RKO (cell line): ENCODE measurements around the gene U2AF2.

Experiments
- DNase-seq: peaks from one replicate; pipeline ENCODE4 v3.0.0-alpha.2; 2016; ENCODE audit warnings: low spot score

The U2AF2 gene

DNA sequence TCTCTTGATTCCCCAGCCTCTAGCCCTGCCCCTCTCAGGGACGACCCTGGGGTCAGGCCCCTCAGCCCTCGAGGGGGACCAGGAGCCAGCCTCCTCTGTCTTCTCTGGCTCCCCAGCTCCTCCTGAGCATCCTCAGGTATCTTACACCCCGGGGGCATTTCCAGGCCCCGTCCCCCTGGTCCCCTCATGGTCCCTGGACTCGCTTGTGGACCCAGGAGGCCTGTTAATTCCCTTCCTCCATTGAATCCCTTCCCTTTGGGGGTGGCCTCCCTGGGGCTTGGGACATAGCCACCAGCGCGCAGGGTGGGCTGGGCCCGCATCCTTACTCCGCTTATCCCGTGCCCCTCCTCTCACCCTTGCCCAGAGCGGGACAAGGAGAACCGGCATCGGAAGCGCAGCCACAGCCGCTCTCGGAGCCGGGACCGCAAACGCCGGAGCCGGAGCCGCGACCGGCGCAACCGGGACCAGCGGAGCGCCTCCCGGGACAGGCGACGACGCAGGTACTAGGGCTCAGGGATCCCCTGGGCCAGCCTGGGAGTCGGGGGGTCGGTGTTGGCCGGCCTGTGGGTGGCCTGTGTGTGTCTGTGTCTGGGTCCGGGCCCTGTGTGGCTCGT is 4.1 kb downstream of the U2AF2 start:
- no peak for DNase-seq

DNA sequence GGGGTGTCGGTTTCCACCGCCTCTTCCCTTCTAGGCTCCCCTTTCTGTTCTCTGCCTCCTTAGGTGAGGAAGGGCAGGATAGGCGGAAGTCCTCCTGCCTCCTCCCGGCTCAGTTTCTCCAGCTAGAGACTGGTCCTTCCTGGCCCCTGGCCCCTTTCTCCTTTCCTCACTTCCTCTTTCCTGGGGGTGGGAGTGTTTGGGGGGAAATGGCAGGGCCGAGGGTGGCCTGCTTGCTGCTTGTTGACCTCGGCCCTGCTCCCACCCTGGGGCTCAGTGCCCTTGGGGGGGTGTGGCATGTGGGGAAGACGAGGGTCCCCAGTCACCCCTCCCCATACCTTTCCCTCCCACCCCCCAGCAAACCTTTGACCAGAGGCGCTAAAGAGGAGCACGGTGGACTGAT is 5.0 kb downstream of the U2AF2 start:
- DNase-seq = no peak

DNA sequence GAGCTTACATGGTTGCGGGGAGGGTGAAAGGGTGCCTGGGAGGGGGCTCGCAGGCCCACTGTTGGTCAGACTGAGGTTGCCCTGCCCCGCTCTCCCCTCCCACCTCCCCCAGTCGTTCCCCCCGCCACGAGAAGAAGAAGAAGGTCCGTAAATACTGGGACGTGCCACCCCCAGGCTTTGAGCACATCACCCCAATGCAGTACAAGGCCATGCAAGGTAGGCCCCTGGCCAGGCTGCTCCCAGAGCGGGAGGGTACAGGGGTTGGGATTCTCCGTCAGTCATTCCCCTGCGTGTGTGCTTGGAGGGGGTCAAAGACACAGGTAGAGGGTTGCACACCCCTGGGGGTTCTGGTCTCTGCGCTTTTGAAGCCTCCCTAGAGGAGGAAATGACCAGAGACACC is 5.6 kb downstream of the U2AF2 start:
- no peak for DNase-seq

DNA sequence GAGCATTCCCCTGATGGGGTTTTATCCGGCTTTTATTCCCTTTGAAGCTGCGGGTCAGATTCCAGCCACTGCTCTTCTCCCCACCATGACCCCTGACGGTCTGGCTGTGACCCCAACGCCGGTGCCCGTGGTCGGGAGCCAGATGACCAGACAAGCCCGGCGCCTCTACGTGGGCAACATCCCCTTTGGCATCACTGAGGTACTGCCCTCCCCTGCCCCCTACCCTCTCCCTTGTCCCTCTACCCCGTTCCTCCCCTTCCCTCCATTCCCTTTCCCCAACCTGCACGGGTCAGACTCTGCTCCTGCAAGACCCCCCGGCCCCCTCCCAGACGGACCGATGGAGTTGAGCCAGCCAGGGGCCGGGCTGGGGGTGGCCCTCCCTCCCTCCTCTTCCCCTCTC is 6.2 kb downstream of the U2AF2 start:
- no peak for DNase-seq

DNA sequence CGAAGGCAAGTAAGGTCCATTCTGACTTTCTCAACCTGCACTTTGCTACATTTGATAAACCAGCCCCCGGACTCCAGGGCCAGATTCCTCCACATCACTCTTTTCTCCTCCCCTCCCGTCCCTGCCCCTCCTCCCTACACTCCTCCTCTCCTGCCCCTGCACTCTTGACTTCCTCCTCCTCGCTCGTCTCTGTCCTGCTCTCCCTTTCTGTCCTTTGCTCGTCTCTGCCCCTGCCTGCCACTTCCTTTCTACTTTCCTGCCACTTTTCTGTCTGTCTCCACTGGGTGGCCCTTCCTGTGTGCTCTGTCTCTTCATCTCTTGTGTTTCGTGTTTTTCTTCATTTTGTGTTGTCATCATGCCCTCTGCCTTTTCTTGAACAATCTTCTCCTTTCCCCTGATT is 7.0 kb downstream of the U2AF2 start:
- DNase-seq = no peak

DNA sequence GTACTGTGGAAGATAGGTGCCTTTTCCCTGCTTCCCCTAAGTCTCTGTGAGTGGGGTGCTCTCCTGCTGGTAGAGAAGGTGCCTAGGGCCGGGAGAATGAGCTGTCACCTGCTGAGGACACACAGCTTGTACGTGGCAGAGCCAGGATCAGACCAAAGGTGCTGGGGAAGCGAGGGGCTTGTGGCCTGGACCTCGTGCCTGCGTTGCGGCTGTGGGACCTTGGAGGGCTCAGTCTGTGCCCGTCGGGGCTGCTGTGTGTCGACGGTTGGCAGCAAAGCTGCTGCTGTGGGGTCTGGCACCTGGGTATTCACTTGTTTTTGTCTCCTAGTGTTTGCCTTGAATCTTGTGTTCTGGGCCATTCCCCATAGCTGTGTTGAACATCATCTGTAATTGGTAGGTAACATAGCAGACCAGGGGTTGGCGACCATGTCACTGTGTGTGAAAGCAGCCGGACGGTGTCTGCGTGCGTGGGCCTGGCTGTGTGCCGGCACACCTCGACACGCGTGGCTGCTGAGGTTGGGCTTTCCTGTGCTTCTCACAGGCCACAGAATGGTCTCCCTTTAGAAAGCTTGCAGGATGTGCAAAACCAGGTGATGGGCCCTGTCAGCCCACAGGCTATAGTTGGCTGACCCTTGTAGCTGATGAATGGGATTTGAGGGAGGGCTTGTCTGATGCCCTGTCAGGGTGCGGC is 9.2 kb downstream of the U2AF2 start:
- DNase-seq = no peak

DNA sequence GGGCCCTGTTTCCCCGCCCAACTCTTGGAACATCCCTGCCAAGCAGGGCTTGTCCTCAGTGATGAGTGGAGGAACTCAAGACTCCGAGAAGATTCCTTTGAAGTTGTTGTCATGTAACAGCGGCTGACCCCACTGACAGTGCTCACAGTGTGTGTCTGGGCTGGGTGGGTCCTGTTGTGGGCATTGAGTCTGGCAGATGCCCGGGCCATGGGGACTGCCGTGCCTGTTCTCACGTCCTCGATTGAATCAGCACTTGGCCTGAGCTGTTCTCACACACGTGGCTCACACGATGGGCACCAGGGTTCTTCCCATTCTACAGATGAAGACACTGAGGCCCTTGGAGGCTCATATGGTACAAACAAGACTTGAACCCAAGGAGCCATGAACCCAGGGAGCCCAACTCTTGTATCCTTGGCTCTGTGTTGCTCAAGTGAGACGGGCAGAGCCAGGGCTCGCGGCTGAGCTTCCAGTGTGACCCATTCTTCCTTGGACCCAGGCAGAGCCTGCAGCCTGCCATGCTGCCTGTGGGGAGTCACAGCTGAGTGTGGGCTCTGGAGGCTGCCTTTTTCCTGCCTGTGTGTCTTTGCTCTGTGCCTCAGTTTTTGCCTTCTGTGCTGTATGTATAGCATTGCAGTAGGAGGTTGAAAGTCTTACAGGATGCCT is 11.6 kb downstream of the U2AF2 start:
- DNase-seq = no peak

DNA sequence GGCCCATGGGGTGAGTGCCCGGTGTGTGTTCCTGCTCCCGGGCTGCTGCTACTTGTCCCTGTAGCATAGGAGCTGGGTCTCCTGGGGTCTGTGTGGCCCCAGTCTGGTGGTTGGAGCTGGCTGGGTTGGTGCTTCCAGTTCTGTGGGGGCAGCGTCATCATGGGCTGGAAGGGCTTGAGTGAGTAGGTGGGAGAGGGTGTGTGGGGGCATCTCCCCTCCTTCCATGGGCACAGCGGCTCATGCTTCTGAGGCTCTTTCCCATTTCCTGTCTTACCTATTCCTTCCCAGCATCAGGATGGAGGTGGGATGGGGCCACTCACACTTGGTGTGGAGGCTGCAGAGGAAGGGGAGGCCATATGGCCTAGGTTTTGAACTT is 12.2 kb downstream of the U2AF2 start:
- no peak for DNase-seq

DNA sequence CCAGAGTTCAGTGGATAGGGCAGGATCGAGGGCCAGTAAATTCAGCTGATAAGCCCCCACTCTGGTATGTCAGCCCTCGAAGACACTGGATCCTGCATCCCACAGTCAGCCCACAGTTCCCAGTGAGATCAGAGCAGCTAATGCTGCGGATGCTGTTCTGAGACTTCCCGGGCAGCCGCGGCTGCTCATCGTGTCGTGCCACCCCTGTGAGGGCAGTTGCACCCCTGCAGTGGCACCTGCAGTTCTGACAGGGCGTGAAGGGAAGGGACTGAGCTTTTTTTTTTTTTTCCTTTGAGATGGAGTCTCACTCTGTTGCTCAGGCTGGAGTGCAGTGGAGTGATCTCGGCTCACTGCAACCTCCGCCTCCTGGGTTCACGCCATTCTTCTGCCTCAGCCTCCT is 12.7 kb downstream of the U2AF2 start:
- DNase-seq = no peak

DNA sequence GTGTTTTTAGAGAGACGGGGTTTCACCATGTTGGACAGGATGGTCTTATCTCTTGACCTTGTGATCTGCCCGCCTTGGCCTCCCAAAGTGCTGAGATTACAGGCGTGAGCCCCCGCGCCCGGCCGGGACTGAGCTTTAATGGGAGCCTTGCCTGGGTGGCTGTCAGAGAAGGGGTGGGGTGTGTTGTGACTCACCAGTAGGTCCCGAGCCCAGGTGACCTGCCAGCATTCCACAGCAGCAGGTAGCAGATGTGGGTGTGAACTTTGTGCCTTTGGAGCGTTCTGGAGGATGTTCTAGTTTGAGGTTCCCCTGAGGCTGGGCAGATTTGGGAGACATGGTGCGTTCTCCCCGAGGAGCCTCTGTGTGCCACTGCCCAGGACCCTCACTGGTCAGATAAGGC is 13.1 kb downstream of the U2AF2 start:
- no peak for DNase-seq

DNA sequence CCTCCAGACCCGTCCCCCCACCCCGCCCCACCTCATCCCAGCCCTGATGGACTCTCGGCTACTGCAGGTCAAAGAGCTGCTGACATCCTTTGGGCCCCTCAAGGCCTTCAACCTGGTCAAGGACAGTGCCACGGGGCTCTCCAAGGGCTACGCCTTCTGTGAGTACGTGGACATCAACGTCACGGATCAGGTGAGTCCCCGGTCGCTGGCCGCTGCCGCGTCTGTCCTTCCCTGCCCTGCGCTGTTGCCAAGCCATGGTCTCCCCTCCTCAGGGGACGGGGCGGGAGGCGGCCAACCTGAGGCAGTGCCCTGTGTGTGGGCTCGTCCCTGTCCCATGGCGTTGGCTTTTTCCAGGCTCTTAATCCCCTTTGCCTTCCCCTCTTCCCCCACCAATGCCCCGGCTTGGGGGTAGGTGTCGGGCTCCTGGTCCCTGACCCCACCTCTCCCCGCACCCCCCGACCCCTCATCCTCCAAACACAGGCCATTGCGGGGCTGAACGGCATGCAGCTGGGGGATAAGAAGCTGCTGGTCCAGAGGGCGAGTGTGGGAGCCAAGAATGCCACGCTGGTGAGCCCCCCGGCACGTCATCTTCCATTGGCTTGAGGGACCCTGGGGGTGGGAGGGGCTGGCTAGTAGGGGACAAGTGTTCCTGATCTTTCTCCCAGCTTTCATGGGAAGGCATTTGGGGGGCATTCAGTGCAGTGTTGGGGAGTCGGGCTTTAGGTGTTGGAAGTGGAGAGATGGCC is 13.9 kb downstream of the U2AF2 start:
- DNase-seq = no peak

DNA sequence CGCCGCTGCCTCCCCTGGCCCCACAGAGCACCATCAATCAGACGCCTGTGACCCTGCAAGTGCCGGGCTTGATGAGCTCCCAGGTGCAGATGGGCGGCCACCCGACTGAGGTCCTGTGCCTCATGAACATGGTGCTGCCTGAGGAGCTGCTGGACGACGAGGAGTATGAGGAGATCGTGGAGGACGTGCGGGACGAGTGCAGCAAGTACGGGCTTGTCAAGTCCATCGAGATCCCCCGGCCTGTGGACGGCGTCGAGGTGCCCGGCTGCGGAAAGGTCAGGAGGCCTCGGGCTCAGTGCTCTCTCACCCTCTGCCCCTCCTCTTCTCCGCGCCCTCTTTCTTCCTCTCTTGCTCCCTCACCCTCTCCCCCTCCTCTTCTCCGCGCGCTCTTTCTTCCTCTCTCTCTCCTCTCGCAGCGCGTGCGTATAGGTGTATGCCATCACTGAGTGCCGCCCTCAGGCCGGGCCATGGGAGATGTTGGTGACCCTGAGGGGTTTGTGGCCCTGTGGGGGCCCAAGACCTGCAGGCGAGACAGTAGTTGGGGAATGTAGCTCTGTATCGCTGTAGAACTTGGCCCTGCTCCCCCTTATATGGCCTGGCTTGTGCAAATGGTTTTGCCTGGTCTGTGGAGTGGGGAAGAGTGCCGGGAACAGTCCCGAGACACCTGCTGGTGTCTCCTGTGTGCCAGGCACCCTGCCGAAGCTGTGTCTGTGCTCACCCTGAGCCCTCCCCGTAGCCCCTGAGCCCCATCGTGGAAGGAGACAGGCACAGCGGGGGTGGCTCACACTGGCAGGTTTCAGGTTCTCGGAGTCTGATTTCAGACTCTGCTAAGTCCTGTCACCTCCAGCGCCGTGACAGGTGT is 14.8 kb downstream of the U2AF2 start:
- no peak for DNase-seq

DNA sequence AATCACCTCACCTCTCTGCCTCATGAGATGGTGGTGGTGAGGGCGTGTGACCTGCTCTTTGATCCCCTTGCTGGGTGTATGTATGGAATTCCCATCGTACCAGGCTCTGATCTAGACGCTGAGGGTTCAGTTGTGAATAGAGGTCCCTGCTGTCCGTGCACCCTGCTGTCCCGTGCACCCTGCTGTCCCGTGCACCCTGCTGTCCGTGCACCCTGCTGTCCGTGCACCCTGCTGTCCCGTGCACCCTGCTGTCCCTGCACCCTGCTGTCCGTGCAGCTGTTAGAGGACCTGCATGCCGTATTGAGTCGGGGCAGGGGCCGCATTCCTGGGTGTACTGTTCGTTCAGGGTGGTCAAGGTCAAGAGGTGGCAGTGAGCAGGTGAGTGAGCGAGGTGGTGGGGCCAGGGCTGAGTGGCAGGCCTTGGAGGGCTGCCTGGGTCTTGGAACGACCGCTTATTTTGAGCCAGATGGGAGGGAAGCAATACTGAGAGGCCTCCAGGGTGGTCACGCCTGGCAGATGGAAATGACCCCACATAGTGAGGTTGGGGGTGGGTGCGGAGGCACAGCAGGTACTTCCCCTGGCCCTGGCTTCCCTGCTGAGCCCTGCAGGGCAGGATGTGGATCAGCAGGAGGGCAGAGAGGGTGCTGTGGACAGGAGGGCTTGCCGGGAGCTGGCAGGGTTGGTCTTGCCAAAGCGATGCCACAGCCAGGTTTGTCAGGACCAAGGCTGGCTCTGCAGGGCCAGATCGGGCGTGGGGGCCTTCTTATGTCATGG is 15.6 kb downstream of the U2AF2 start:
- no peak for DNase-seq

DNA sequence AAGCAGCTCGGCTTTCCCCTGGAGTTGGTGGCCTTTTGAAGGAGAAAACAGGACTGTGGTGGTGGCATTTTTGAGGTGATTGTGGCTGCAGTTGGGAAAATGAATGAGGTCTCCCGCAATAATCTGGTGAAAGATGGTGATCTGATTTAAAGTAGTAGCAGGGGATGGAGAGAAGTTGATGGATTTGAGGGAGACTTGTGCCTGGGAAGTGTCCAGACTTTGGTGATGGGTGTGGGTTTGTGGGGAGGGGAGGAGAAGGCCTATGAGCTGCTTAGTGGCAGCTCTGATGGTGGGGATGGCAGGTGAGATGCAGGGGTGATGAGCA is 16.2 kb downstream of the U2AF2 start:
- no peak for DNase-seq

DNA sequence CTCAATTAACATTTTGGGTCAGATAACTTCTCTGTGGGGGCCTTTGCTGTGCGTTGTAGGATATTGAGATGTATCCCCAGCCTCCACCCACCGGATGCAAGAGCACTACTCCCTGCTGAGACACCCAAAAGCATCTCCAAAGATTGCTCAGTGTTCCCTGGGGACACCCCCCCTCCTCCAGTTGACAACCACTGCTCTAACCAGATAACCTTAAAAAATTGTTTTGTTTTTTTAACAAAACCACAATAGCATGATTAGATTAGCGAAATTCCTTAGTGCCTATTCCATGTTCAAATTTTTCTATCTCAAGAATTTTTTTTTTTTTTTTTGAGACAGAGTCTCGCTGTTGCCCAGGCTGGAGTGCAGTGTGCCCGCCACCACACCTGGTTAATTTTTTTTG is 17.6 kb downstream of the U2AF2 start:
- no peak for DNase-seq

DNA sequence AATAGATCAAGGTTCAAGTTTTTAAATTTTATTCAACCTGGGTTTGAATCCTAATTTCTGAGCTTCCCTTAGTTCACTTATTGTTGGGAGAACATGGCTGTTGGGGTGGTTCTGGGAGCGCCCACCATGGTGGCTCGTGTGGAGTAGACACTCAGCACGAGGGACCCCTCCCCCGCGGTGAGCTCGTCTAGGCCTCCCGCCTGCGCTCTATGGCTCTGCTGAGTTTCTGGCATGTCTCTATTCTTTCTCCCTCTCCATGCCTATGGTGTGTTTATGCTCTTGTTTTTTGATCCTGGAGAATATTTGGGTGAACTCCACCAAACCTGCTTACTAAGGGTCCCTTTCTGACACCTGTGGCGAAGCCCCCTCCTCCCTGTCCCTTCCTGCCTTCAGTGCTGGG is 18.6 kb downstream of the U2AF2 start:
- DNase-seq = no peak

DNA sequence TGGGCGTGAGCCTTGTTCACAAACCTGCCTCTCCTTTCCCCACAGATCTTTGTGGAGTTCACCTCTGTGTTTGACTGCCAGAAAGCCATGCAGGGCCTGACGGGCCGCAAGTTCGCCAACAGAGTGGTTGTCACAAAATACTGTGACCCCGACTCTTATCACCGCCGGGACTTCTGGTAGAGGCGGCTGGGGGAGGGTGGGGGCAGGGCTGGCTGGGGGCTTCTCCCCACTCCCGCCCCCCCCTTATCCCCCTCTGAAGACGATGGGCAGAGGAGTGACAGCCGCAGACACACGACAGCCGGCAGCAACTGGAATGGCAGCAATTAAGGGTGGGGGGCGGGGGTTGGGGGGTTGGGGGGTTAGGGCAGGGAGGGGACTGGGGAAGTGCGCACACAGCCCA is 19.1 kb downstream of the U2AF2 start:
- DNase-seq = no peak

DNA sequence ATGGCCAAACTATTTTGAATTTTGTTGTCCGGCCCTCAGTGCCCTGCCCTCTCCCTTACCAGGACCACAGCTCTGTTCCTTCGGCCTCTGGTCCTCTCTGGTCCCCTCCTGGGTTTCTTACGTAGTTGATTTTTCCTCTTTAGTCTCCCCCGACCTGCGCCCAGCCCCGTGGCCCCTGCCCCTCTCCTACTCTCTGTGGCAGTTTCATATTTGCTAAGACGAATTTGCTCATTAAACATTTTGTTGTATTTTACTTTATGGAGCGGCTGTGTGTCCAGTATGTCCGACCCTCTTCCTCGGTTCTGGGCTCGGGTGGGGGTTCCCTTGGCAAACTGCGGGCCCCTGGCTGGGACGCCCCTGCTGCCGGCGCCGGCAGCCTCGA is 19.6 kb downstream of the U2AF2 start:
- DNase-seq = no peak

DNA sequence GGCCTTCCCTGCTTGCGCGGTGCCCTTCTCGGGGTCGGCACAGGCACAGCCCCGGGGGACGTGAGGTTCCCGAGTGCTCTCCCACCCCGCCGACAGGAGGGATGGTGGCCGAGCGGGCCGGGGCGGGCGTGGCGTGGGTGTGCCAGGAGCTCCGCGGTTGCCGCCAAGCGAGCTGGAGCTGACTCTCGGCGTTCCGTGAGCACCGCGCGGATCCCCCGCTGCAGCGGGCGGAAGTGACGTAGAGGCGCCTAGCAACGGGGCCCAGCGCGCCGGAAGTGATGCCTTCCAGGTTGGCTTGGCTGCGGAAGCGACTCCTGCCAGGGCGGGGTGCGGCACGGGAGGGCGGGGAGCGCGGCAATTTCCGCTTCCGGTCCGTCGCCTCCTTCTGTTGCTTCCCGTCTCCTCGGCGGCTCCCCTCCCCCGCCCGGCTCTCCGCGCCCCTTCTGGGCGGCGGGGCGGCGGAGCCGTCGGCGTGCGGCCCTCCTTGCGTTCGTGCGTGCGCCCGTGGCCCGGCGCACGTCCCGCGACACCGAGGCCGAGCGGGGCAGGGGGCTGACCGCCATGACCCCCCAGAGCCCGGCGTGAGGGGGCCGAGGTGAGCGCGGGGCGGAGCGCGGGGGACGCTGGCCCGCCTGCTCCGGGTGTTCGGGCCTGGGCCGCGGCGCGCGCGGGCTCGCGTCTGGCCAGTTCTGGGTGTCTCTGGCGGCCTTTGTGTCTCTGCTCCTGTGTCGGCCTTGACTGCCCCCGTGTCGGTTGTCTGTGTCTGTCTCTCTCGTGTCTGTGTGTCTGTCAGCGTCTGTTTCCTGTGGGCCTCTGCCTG is 20.2 kb downstream of the U2AF2 start, which contains the start of gene EPN1:
Gene EPN1, plus strand, starts transcription at position 386 of the 820 bp plus-strand sequence. CDS start 3,402 bp downstream, outside the sequence.
- DNase-seq = peak; percentile 97

DNA sequence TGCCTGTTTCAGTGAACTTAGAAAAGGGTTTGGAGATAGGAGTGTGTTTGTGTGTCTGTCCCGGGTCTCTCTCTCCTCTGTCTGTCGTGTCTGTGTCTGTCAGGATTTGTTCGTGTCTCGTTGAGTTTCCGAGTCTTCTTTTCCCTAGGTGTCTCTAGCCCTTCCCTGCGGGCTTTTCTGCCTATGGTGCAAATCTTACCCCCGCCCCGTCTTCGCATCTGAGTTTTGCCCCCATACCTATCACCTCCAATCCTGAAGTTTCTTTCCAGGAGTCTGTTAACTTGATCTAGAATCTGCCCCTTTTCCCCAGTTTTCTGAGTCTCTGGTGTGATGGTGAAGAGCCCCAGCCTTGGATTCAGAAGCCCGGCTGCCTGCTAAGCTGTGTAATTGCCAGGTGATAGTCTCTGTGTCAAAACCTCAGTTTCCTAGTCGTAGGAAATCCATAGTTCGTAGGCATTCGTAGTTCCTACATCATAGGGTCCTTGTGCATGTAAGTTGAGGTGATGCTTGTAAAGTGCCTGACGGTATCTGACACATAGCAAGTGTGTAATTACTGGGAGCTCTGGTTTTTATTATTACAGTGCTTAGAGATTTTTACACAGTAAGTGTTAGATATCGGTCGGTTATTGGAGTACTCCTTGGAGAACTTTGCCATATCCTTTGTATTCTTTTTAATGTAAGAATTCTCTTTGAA is 21.0 kb downstream of the U2AF2 start:
- DNase-seq = peak; percentile 67
